Body of pancreas (tissue), 4 donors: Measurements from ENCODE around the gene ITGB6. TPM values are rescaled to one million over a fixed set of nuclear protein-coding genes. Genes with fewer than 3 reads are reported as not detected.

Experiments
- ATAC-seq: fragments of 150-250 bp; one replicate; pipeline ENCODE4 v1.9.1; 2016
- DNase-seq, 4 donors: peaks; one replicate each; pipeline ENCODE4 v3.0.0-alpha.2; 2019
- H3K27ac ChIP-seq, 4 donors: fragments of 200-600 bp; sonication (generic); 1 replicate in 3 of 4; 2 replicates in 1 of 4; pipeline versions ENCODE4 v1.5.1 to v1.6.1; 2016 to 2019; ENCODE audit warnings: mild to moderate bottlenecking in 1 of 4, mixed read lengths in 1 of 4, moderate library complexity in 1 of 4
- H3K27me3 ChIP-seq, 2 donors: fragments of 200-600 bp; sonication (generic); one replicate each; pipeline ENCODE4 v1.6.0; 2016; ENCODE audit warnings: mild to moderate bottlenecking in 1 of 2
- H3K36me3 ChIP-seq, 2 donors: fragments of 200-600 bp; sonication (generic); replicated peaks in 1 of 2; 2 replicates each; pipeline ENCODE4 v1.5.1; 2016; ENCODE audit warnings: low read depth in 2 of 2; ENCODE audit not compliant: insufficient read depth in 1 of 2
- H3K4me1 ChIP-seq: fragments of 200-600 bp; sonication (generic); one replicate; pipeline ENCODE4 v1.6.0; 2016
- H3K4me3 ChIP-seq, 2 donors: fragments of 200-600 bp; sonication (generic); 1 replicate in 1 of 2; 2 replicates in 1 of 2; pipeline ENCODE4 v1.5.1; 2016 to 2019
- H3K9me3 ChIP-seq, 3 donors: fragments of 200-600 bp; sonication (generic); 1 replicate in 2 of 3; 2 replicates in 1 of 3; pipeline ENCODE4 v1.5.1; 2016
- POLR2A ChIP-seq, 3 donors: fragments of 450-650 bp; IDR thresholded peaks; one replicate each; pipeline ENCODE4 v1.6.1; 2016; ENCODE audit warnings: antibody characterized with exemption in 3 of 3, mild to moderate bottlenecking in 2 of 3
- WGBS, 2 donors: methylation state at CpG; one replicate each; pipeline ENCODE4 v1.1.5; 2017; 5-methylcytosine and 5-hydroxymethylcytosine counted together
- intact Hi-C: fragments of 100-400 bp; cut with DNase I; formaldehyde crosslinking; loops from one replicate; pipeline ENCODE4 v1.15.1; 2023
- total RNA-seq, 2 donors: library from RNA; depleted of rRNA; stranded (reverse); fragments of >200 nt; gene quantifications; one replicate each; pipeline ENCODE4 v1.1.0, GENCODE V29; 2016
- TF ChIP-seq, protein P1 (sequence below), 7 experiments: fragments of 450-650 bp in 4 of 7; fragments of 200-600 bp in 3 of 7; sonication (generic) in 3 of 7; IDR thresholded peaks; one replicate each; pipeline ENCODE4 v1.5.1; 2016 to 2019; ENCODE audit warnings: antibody characterized with exemption in 7 of 7

Gene ITGB6, protein sequence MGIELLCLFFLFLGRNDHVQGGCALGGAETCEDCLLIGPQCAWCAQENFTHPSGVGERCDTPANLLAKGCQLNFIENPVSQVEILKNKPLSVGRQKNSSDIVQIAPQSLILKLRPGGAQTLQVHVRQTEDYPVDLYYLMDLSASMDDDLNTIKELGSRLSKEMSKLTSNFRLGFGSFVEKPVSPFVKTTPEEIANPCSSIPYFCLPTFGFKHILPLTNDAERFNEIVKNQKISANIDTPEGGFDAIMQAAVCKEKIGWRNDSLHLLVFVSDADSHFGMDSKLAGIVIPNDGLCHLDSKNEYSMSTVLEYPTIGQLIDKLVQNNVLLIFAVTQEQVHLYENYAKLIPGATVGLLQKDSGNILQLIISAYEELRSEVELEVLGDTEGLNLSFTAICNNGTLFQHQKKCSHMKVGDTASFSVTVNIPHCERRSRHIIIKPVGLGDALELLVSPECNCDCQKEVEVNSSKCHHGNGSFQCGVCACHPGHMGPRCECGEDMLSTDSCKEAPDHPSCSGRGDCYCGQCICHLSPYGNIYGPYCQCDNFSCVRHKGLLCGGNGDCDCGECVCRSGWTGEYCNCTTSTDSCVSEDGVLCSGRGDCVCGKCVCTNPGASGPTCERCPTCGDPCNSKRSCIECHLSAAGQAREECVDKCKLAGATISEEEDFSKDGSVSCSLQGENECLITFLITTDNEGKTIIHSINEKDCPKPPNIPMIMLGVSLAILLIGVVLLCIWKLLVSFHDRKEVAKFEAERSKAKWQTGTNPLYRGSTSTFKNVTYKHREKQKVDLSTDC
- total RNA-seq: 1 to 10 TPM; 5.3 to 9.9 TPM

DNA sequence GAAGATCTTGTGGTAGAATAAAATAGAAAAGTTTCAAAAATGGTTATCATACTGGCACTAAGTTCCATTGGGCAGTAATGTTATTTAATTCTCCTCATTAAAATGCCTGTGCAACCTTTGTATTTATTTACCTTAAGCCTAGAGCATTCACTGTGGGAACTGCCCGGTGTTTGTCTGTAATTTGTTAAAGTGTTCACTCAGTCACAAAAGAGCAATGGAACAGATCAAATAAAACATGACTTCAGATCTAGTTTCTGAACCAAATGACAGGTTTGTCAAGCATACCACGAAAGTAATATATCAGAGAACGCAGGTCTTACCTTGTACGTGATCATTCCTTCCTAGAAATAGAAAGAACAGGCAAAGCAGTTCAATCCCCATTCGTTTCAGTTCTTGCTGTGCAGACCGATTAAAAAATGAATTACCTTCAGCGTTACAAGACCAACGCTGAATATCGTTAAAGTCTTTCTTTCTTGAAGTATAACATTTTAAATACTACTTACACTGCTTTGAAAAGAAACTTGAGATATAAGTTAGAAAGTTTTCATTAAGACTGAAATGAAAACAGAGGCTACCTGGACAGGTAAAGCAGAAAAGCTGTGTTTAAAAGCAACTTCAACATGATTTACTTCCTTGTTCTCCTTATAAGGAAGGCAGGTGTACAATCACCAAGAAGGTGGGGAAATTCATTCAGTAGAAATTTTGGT is at the start of gene ITGB6:
Gene ITGB6, minus strand, starts transcription at position 590 of the 707 bp plus-strand sequence. Its CDS starts 209 bp downstream, at position 381.
- no peaks in the 10 kb centered on the region for H3K36me3 ChIP-seq
- H3K27me3 ChIP-seq: no peaks in the 10 kb centered on the region
- peak; percentile 84 for ATAC-seq
- H3K9me3 ChIP-seq: no peaks in the 10 kb centered on the region
- no peaks in the 10 kb centered on the region for H3K4me1 ChIP-seq
- TF ChIP-seq POLR2A (IDR thresholded peaks at IDR 0.05): peak in 1 of 3 donors; percentile 24
- TF ChIP-seq, protein P1, sequence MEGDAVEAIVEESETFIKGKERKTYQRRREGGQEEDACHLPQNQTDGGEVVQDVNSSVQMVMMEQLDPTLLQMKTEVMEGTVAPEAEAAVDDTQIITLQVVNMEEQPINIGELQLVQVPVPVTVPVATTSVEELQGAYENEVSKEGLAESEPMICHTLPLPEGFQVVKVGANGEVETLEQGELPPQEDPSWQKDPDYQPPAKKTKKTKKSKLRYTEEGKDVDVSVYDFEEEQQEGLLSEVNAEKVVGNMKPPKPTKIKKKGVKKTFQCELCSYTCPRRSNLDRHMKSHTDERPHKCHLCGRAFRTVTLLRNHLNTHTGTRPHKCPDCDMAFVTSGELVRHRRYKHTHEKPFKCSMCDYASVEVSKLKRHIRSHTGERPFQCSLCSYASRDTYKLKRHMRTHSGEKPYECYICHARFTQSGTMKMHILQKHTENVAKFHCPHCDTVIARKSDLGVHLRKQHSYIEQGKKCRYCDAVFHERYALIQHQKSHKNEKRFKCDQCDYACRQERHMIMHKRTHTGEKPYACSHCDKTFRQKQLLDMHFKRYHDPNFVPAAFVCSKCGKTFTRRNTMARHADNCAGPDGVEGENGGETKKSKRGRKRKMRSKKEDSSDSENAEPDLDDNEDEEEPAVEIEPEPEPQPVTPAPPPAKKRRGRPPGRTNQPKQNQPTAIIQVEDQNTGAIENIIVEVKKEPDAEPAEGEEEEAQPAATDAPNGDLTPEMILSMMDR (IDR thresholded peaks at IDR 0.05): no peak
- H3K4me3 ChIP-seq: peak within 1 kb of the TSS; percentile 18 to 19
- peak within 1 kb of the TSS; percentile 53 to 92 (median 78) for H3K27ac ChIP-seq
- 16 to 28% methylated on average over 9 of the region's 9 CpGs for WGBS, 2 donors
- peak in 1 of 4 donors; percentile 39 for DNase-seq
- intact Hi-C loops: no loop called here

DNA sequence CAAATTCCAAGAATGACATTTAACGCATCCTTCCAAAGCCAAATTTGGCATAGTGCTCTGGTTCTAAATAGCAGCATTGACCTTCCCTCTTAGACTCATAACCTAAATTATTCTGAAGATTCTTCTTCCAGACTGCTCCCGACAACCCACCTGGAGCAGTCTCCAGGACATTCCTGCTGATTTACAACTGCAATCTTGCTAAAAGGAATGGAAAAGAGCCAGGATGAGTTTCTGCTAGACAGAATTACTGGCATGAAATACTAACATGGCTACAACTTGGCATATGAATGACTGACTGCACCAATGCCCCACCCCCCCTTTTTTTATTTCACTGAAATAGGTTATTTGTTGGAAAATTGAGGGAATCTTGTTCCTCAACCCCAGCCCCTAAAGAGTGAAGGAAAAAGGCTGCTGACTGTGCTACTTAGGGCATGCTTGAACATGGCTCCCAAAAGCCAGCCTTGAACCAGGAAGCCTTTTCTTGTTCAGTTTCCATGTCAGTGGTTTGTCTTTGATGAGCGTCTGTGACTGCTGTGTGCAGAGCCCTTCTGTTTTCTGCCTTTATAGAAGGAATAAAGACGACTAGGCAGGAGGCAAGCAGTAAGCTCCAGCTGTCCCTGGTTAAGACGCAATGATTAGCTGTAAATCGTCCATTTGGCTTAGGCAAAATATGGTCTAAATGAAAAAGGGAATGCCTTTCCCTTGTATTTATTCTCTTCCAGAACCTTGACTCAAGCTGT is 47.4 kb upstream of the ITGB6 start:
- TF ChIP-seq POLR2A (IDR thresholded peaks at IDR 0.05): no peak
- TF ChIP-seq, protein P1 (IDR thresholded peaks at IDR 0.05): no peak
- DNase-seq (no peak), ATAC-seq (no peak)
- H3K36me3 ChIP-seq: no peaks in the 10 kb centered on the region
- H3K4me3 ChIP-seq: no peak overlapping the region
- intact Hi-C loops: no loop called here
- H3K27ac ChIP-seq: no peak overlapping the region
- WGBS, 2 donors: 87 to 95% methylated on average over 6 of the region's 6 CpGs
- no peaks in the 10 kb centered on the region for H3K9me3 ChIP-seq
- H3K27me3 ChIP-seq: no peaks in the 10 kb centered on the region
- H3K4me1 ChIP-seq: peaks cover 17% of the 10 kb centered on the region

DNA sequence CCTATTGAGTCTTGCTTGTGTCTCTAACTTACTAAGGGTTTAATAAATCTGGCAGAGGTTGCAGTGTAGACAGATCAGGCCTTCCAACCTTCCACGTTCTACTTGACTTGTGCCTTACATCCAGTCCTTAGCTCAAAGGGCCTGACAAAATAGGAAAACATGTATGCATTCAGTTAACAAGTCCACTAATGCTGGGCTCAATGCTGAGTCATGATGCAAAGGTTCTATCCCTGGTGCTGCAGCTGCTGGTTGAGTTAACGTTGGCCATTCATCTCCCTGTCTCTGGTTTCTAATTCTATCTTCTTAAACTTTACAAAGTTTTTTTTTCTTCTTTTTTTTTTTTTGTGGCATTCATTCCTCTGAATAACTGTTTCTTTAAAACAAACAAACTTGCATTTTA is 46.3 kb upstream of the ITGB6 start:
- peaks cover 19% of the 10 kb centered on the region for H3K4me1 ChIP-seq
- 73 to 86% methylated on average over 2 of the region's 2 CpGs for WGBS, 2 donors

DNA sequence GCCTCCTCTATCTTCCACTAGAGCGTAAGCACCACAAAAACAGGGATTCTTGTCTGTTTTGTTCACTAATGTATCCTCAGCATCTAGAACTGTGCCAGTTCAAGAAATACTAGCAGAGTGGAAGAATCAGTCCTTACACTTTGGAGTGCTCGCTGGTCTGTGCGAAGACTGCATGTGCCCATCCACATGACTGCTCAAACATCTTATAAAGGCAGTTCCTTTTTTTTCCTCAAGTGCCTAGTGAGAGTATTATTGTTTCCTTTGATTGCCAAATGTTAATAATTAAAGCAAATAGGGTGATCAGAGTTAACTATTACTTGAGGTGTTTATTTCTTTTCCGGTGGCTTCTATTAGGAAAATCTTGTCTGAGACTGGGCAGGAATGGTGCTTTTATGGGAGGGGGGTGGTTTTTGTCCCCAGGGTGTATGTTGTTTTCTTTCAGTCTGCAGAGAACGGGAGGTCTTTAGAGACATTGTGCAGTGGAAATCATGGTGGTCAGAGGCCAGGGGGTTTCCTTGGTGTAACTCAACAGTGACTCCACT is 45.6 kb upstream of the ITGB6 start:
- TF ChIP-seq, protein P1 (IDR thresholded peaks at IDR 0.05): no peak
- TF ChIP-seq POLR2A (IDR thresholded peaks at IDR 0.05): no peak
- no peak overlapping the region for H3K4me3 ChIP-seq
- intact Hi-C loops: no loop called here
- peaks cover 21% of the 10 kb centered on the region for H3K4me1 ChIP-seq
- no peaks in the 10 kb centered on the region for H3K27me3 ChIP-seq
- DNase-seq (no peak), ATAC-seq (no peak)
- H3K9me3 ChIP-seq: no peaks in the 10 kb centered on the region
- no peak overlapping the region for H3K27ac ChIP-seq
- H3K36me3 ChIP-seq: no peaks in the 10 kb centered on the region
- 62 to 79% methylated on average over 5 of the region's 5 CpGs for WGBS, 2 donors

More for the DNA sequence above, 46.3 kb upstream of the ITGB6 start:
- intact Hi-C loops: no loop called here
- TF ChIP-seq, protein P1 (IDR thresholded peaks at IDR 0.05): no peak
- no peak for TF ChIP-seq POLR2A (IDR thresholded peaks at IDR 0.05)
- H3K36me3 ChIP-seq: no peaks in the 10 kb centered on the region
- H3K27me3 ChIP-seq: no peaks in the 10 kb centered on the region
- ATAC-seq: no peak
- DNase-seq: no peak
- no peak overlapping the region for H3K27ac ChIP-seq
- no peaks in the 10 kb centered on the region for H3K9me3 ChIP-seq
- no peak overlapping the region for H3K4me3 ChIP-seq
